Measurements from ENCODE around the gene GPBP1. TPM values are rescaled to one million over a fixed set of nuclear protein-coding genes. Genes with fewer than 3 reads are reported as not detected.
"Not testable (repeated sequence)": the region's sequence is repeated elsewhere in the genome, so short reads cannot be mapped to it uniquely, and the experiment has no call there.

GPBP1 gene
- total RNA-seq, 1 experiment from 2014 or later: 105 TPM

DNA sequence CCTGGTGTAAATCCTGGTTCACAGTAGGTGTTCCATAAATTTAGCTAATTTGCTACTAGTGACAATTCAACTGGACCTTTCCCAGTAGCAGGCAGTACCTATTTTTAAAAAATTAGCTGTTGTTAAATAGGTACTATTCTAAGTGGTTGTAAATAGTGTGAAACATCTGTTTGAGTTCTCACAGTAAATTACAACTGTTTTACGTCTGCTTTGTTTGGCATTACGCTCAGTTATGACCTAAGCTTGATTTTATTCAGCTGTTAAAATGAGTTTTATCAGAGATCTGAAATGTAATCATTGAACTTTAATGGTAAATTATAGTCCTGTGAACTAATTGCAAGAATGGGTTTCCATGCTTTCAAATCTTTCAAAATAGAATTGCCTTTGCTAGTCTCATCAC lies 93.9 kb downstream of the GPBP1 start:
- no peaks in the 10 kb centered on the region for H3K4me1 Mint-ChIP-seq (ENCODE audit: low read depth, unreplicated experiment)
- CTCF ChIA-PET: interaction anchor here (0.6 kb wide), 2 partner anchors 14 to 465 kb away, joined by 3 to 9 read pairs; no protein-coding TSS in a partner anchor
- H3K9me3 Mint-ChIP-seq (ENCODE audit: low read depth, unreplicated experiment): no peaks in the 10 kb centered on the region

DNA sequence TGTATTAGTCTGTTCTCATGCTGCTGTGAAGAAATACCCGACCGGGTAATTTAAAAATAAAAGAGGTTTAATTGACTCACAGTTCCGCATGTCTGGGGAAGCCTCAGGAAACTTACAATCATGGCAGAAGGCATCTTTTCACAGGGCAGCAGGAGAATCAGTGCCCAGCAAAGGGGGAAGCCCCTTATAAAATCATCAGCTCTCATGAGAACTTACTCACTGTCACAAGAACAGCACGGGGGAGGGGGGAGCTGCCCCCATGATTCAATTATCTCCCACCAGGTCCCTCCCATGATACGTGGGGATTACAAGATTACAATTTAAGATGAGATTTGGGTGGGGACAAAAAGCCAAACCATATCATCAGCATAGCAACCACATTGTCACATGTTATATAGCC lies 102.5 kb downstream of the GPBP1 start:
- no peaks in the 10 kb centered on the region for H3K36me3 Mint-ChIP-seq (ENCODE audit: insufficient read depth, unreplicated experiment)
- no TSS peak for BruUV-seq (replicated peaks)
- intact Hi-C loops (cut with micrococcal nuclease; ENCODE audit: unreplicated experiment): no loop called here
- H3K9me3 Mint-ChIP-seq (ENCODE audit: low read depth, unreplicated experiment): no peaks in the 10 kb centered on the region
- TF ChIP-seq, protein P1, sequence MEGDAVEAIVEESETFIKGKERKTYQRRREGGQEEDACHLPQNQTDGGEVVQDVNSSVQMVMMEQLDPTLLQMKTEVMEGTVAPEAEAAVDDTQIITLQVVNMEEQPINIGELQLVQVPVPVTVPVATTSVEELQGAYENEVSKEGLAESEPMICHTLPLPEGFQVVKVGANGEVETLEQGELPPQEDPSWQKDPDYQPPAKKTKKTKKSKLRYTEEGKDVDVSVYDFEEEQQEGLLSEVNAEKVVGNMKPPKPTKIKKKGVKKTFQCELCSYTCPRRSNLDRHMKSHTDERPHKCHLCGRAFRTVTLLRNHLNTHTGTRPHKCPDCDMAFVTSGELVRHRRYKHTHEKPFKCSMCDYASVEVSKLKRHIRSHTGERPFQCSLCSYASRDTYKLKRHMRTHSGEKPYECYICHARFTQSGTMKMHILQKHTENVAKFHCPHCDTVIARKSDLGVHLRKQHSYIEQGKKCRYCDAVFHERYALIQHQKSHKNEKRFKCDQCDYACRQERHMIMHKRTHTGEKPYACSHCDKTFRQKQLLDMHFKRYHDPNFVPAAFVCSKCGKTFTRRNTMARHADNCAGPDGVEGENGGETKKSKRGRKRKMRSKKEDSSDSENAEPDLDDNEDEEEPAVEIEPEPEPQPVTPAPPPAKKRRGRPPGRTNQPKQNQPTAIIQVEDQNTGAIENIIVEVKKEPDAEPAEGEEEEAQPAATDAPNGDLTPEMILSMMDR (IDR thresholded peaks at IDR 0.05; ENCODE audit: unreplicated experiment): no peak
- H3K4me1 Mint-ChIP-seq (ENCODE audit: low read depth, unreplicated experiment): no peaks in the 10 kb centered on the region
- no peak overlapping the region for H3K4me3 Mint-ChIP-seq (ENCODE audit: low read depth, unreplicated experiment)
- CTCF ChIA-PET: no interaction called here
- no peak for DNase-seq
- no peak overlapping the region for H3K27ac Mint-ChIP-seq (ENCODE audit: unreplicated experiment)
- no peaks in the 10 kb centered on the region for H3K27me3 Mint-ChIP-seq (ENCODE audit: unreplicated experiment)

More for the DNA sequence above, 93.9 kb downstream of the GPBP1 start:
- no peak for DNase-seq
- intact Hi-C loops (cut with micrococcal nuclease; ENCODE audit: unreplicated experiment): no loop called here
- Mint-ChIP-seq H3K36me3 (ENCODE audit: insufficient read depth, unreplicated experiment) (peaks cover 5% of the 10 kb centered on the region), H3K27ac (ENCODE audit: unreplicated experiment) (no peak overlapping the region), H3K4me3 (ENCODE audit: low read depth, unreplicated experiment) (no peak overlapping the region), H3K27me3 (ENCODE audit: unreplicated experiment) (no peaks in the 10 kb centered on the region)
- no TSS peak for BruUV-seq (replicated peaks)
- TF ChIP-seq, protein P1 (IDR thresholded peaks at IDR 0.05; ENCODE audit: unreplicated experiment): no peak

DNA sequence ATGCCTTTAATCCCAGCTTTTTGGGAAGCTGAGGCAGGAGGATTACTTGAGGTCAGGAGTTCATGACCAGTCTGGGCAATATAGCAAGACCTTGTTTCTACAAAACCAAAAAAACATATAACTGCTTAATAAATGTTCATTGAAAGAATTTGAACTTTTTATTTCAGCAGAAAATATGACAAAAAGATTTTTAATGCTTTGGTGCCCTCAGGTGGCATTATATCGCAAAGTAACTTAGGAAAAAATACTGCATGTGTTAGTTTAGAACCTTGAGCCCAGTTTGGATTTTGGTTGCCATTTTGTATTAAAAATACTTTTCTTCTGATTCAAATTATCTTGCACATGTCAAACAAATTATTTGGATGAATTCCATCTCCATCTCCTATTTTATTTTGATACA lies 103.2 kb downstream of the GPBP1 start:
- CTCF ChIA-PET: no interaction called here
- Mint-ChIP-seq H3K27ac (ENCODE audit: unreplicated experiment) (no peak overlapping the region), H3K27me3 (ENCODE audit: unreplicated experiment) (no peaks in the 10 kb centered on the region), H3K9me3 (ENCODE audit: low read depth, unreplicated experiment) (no peaks in the 10 kb centered on the region), H3K36me3 (ENCODE audit: insufficient read depth, unreplicated experiment) (no peaks in the 10 kb centered on the region), H3K4me1 (ENCODE audit: low read depth, unreplicated experiment) (no peaks in the 10 kb centered on the region), H3K4me3 (ENCODE audit: low read depth, unreplicated experiment) (no peak overlapping the region)
- BruUV-seq (replicated peaks): no TSS peak
- peak; percentile 15 for DNase-seq
- TF ChIP-seq, protein P1 (IDR thresholded peaks at IDR 0.05; ENCODE audit: unreplicated experiment): peak; percentile 24
- intact Hi-C loops (cut with micrococcal nuclease; ENCODE audit: unreplicated experiment): loop anchor here (1.0 kb wide), 1 partner anchor 376 kb away; no protein-coding TSS in a partner anchor

GRCh38 chr5:57280853-57281252 lies 107.0 kb downstream of the GPBP1 start:
- no TSS peak for BruUV-seq (replicated peaks)
- Mint-ChIP-seq H3K27me3 (ENCODE audit: unreplicated experiment) (no peaks in the 10 kb centered on the region), H3K9me3 (ENCODE audit: low read depth, unreplicated experiment) (no peaks in the 10 kb centered on the region), H3K27ac (ENCODE audit: unreplicated experiment) (no peak overlapping the region), H3K4me1 (ENCODE audit: low read depth, unreplicated experiment) (no peaks in the 10 kb centered on the region), H3K4me3 (ENCODE audit: low read depth, unreplicated experiment) (no peak overlapping the region), H3K36me3 (ENCODE audit: insufficient read depth, unreplicated experiment) (no peaks in the 10 kb centered on the region)
- intact Hi-C loops (cut with micrococcal nuclease; ENCODE audit: unreplicated experiment): no loop called here
- TF ChIP-seq, protein P1 (IDR thresholded peaks at IDR 0.05; ENCODE audit: unreplicated experiment): no peak
- no peak for DNase-seq
- CTCF ChIA-PET: no interaction called here

DNA sequence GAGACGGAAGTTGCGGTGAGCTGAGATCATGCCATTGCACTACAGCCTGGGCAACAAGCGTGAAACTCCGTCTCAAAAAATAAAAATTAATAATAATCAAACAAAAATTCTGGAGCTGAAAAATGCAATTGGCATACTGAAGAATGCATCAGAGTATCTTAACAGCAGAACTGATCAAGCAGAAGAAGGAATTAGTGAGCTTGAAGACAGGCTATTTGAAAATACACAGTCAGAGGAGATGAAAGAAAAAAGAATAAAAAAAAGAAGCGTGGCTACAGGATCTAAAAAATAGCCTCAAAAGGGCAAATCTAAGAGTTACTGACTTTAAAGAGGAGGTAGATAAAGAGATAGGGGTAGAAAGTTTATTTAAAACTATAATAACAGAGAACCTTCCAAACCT lies 111.2 kb downstream of the GPBP1 start:
- H3K4me1 Mint-ChIP-seq (ENCODE audit: low read depth, unreplicated experiment); intact Hi-C loops (cut with micrococcal nuclease; ENCODE audit: unreplicated experiment); H3K4me3 Mint-ChIP-seq (ENCODE audit: low read depth, unreplicated experiment); CTCF ChIA-PET; H3K27ac Mint-ChIP-seq (ENCODE audit: unreplicated experiment); H3K9me3 Mint-ChIP-seq (ENCODE audit: low read depth, unreplicated experiment); DNase-seq; H3K36me3 Mint-ChIP-seq (ENCODE audit: insufficient read depth, unreplicated experiment); H3K27me3 Mint-ChIP-seq (ENCODE audit: unreplicated experiment); BruUV-seq (replicated peaks): not testable (repeated sequence)

All from Calu3 (cell line).